ENCODE data around the gene BAHCC1. TPM values are rescaled to one million over a fixed set of nuclear protein-coding genes. Genes with fewer than 3 reads are reported as not detected.

Gene BAHCC1
- total and polyA plus RNA-seq, 2 of the 4 experiments (the other 2 are of a cell fraction) = 0.36 to 7.8 TPM

DNA sequence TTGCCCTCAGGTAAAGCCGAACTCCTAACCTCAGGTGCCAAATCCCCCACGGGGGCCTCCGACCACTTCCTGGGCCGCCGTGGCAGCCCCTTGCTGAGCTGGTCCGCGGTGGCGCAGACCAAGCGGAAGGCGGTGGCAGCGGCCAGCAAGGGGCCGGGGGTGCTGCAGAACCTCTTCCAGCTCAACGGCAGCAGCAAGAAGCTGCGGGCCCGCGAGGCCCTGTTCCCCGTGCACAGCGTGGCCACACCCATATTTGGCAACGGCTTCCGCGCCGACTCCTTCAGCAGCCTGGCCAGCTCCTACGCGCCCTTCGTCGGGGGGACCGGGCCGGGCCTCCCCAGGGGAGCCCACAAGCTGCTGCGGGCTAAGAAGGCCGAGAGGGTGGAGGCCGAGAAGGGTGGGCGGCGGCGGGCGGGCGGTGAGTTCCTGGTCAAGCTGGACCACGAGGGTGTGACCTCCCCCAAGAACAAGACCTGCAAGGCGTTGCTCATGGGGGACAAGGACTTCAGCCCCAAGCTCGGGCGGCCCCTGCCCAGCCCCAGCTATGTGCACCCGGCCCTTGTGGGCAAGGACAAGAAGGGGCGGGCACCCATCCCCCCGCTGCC is 65.7 kb downstream of the BAHCC1 start:
- intact Hi-C loops (cut with micrococcal nuclease) (no loop called here), in situ Hi-C loops (cut with MboI; ENCODE audit: low sequenced_read_pairs) (no loop called here), dilution Hi-C loops (cut with HindIII; ENCODE audit: low sequenced_read_pairs, unreplicated experiment) (no loop called here)
- ChIA-PET CTCF (no interaction called here), POLR2A (ENCODE audit: unreplicated experiment) (no interaction called here)
- H3K4ac ChIP-seq (ENCODE audit: low read depth, low read length) = no peak overlapping the region
- TF ChIP-seq, protein P1, sequence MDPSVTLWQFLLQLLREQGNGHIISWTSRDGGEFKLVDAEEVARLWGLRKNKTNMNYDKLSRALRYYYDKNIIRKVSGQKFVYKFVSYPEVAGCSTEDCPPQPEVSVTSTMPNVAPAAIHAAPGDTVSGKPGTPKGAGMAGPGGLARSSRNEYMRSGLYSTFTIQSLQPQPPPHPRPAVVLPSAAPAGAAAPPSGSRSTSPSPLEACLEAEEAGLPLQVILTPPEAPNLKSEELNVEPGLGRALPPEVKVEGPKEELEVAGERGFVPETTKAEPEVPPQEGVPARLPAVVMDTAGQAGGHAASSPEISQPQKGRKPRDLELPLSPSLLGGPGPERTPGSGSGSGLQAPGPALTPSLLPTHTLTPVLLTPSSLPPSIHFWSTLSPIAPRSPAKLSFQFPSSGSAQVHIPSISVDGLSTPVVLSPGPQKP (IDR thresholded peaks at IDR 0.05; ENCODE audit: borderline replicate concordance, low read depth, low read length) = no peak
- no peak for TF ChIP-seq RAD21 (IDR thresholded peaks at IDR 0.05; ENCODE audit: low read length)
- TF ChIP-seq CEBPB (IDR thresholded peaks at IDR 0.05; ENCODE audit: low read depth, low read length) = no peak
- no peak for TF ChIP-seq MXI1 (IDR thresholded peaks at IDR 0.05; ENCODE audit: borderline replicate concordance, low read depth, low read length)
- no peak for TF ChIP-seq RCOR1 (IDR thresholded peaks at IDR 0.05; ENCODE audit: insufficient replicate concordance, low read length)
- no peak for TF ChIP-seq NFE2L2 (IDR thresholded peaks at IDR 0.05; ENCODE audit: low read depth, low read length)
- no peak for TF ChIP-seq POLR2A (IDR thresholded peaks at IDR 0.05; ENCODE audit: low read depth, low read length)
- no peak for TF ChIP-seq MAZ (IDR thresholded peaks at IDR 0.05; ENCODE audit: borderline replicate concordance, low read depth, low read length)
- TF ChIP-seq FOS (IDR thresholded peaks at IDR 0.05; ENCODE audit: low read depth, low read length) = no peak
- TF ChIP-seq, protein P2, sequence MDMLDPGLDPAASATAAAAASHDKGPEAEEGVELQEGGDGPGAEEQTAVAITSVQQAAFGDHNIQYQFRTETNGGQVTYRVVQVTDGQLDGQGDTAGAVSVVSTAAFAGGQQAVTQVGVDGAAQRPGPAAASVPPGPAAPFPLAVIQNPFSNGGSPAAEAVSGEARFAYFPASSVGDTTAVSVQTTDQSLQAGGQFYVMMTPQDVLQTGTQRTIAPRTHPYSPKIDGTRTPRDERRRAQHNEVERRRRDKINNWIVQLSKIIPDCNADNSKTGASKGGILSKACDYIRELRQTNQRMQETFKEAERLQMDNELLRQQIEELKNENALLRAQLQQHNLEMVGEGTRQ (IDR thresholded peaks at IDR 0.05; ENCODE audit: low read depth, low read length) = no peak
- TF ChIP-seq, protein P3, sequence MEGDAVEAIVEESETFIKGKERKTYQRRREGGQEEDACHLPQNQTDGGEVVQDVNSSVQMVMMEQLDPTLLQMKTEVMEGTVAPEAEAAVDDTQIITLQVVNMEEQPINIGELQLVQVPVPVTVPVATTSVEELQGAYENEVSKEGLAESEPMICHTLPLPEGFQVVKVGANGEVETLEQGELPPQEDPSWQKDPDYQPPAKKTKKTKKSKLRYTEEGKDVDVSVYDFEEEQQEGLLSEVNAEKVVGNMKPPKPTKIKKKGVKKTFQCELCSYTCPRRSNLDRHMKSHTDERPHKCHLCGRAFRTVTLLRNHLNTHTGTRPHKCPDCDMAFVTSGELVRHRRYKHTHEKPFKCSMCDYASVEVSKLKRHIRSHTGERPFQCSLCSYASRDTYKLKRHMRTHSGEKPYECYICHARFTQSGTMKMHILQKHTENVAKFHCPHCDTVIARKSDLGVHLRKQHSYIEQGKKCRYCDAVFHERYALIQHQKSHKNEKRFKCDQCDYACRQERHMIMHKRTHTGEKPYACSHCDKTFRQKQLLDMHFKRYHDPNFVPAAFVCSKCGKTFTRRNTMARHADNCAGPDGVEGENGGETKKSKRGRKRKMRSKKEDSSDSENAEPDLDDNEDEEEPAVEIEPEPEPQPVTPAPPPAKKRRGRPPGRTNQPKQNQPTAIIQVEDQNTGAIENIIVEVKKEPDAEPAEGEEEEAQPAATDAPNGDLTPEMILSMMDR (conservative IDR thresholded peaks at IDR 0.05; ENCODE audit: low read depth, low read length) = no peak
- H2BK15ac ChIP-seq (ENCODE audit: low read depth, low read length) = no peak overlapping the region
- H4K91ac ChIP-seq (ENCODE audit: insufficient read depth, low read depth, low read length) = no peak overlapping the region
- H4K5ac ChIP-seq (ENCODE audit: low read depth, low read length) = no peak overlapping the region
- H3K4me1 ChIP-seq (ENCODE audit: control insufficient read depth, insufficient read depth, low read length) = no peaks in the 10 kb centered on the region
- no peak overlapping the region for H2AK5ac ChIP-seq (ENCODE audit: low read depth, low read length)
- WGBS, 2 experiments (ENCODE audit: extremely low coverage in 2 of 2, insufficient read length in 1 of 2) = 89% methylated on average over 35 of the region's 43 CpGs; no CpG with 5 or more reads in 1 of the 2 experiments
- no peak overlapping the region for H2BK120ac ChIP-seq (ENCODE audit: low read depth, low read length)
- H3K4me3 ChIP-seq (ENCODE audit: insufficient read depth, low read depth, low read length) = no peak overlapping the region
- H2BK20ac ChIP-seq (ENCODE audit: low read depth, low read length) = no peak overlapping the region
- no peak overlapping the region for H2AK9ac ChIP-seq (replicated peaks; ENCODE audit: low read depth, low read length, poor library complexity)
- no peaks in the 10 kb centered on the region for H3K79me1 ChIP-seq (ENCODE audit: low read depth in 1 of 2, low read length in 2 of 2)
- H3K27ac ChIP-seq (ENCODE audit: insufficient read depth, low read length) = no peak overlapping the region
- H3K18ac ChIP-seq (ENCODE audit: low read depth, low read length) = no peak overlapping the region
- DNase-seq (no peak), ATAC-seq (ENCODE audit: low read depth) (no peak)
- H4K20me1 ChIP-seq (ENCODE audit: insufficient read depth, low read length) = no peaks in the 10 kb centered on the region
- H3K9ac ChIP-seq (ENCODE audit: low read depth, low read length) = no peak overlapping the region
- H3K9me1 ChIP-seq (ENCODE audit: insufficient read depth, low read length) = no peaks in the 10 kb centered on the region
- no peak overlapping the region for H3K14ac ChIP-seq (replicated peaks; ENCODE audit: low read depth, low read length)
- H3K27me3 ChIP-seq (ENCODE audit: control insufficient read depth, insufficient read depth, low read length) = no peaks in the 10 kb centered on the region
- peaks cover 37% of the 10 kb centered on the region for H3K36me3 ChIP-seq (ENCODE audit: control insufficient read depth, insufficient read depth, low read length)
- H3K56ac ChIP-seq (ENCODE audit: extremely low read depth, insufficient read depth, low read length) = no peak overlapping the region
- no peak overlapping the region for H4K8ac ChIP-seq (ENCODE audit: low read depth in 2 of 2, low read length in 2 of 2)
- H3K23ac ChIP-seq (ENCODE audit: low read depth, low read length) = no peak overlapping the region
- H3K9me3 ChIP-seq (ENCODE audit: control insufficient read depth, insufficient read depth, low read length) = no peaks in the 10 kb centered on the region
- no TSS peak for BruUV-seq (replicated peaks)
- H2BK5ac ChIP-seq (ENCODE audit: low read depth, low read length, poor library complexity, severe bottlenecking) = no peak overlapping the region
- no peak overlapping the region for H2AFZ ChIP-seq (replicated peaks; ENCODE audit: low read length, poor library complexity)
- H3K4me2 ChIP-seq (ENCODE audit: low read depth, low read length) = no peak overlapping the region
